Fibroblast of pulmonary artery (primary cell): ENCODE data around the gene AKNA.

Source experiments
- DNase-seq: peaks from one replicate; pipeline ENCODE4 v3.0.0-alpha.2; 2010; ENCODE audit warnings: low read depth
- H3K4me3 ChIP-seq: replicated peaks from 2 replicates; pipeline ENCODE4 v1.5.1; 2011; ENCODE audit warnings: low read depth, mild to moderate bottlenecking, control low read depth, low read length, moderate library complexity
- TF ChIP-seq, protein P1 (sequence below): IDR thresholded peaks from 2 replicates; pipeline ENCODE4 v1.5.1; 2011; ENCODE audit warnings: mild to moderate bottlenecking, control low read depth, low read length, inconsistent platforms; ENCODE audit errors: missing control alignments

Gene AKNA

DNA sequence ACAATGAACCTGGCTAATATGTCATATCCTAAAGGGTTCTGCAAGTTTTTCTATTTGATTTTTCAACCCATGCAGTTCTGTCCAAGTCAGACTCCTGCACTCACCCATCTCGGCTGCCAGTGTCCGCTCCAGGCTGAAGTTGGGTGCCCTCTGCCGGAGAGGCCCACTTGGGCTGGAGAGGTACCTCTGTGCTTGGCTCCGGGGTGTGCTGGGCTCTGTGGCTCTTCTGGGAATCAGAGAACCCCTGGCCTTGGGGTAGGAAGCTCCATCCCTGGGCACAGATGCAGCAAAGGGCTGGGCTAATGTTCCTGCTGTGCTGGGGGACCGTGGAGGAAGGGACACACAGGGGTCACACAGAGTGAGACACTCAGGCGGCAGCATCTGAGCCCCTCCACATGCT is 32.0 kb downstream of the AKNA start:
- H3K4me3 ChIP-seq, result no peak overlapping the region
- TF ChIP-seq, protein P1, sequence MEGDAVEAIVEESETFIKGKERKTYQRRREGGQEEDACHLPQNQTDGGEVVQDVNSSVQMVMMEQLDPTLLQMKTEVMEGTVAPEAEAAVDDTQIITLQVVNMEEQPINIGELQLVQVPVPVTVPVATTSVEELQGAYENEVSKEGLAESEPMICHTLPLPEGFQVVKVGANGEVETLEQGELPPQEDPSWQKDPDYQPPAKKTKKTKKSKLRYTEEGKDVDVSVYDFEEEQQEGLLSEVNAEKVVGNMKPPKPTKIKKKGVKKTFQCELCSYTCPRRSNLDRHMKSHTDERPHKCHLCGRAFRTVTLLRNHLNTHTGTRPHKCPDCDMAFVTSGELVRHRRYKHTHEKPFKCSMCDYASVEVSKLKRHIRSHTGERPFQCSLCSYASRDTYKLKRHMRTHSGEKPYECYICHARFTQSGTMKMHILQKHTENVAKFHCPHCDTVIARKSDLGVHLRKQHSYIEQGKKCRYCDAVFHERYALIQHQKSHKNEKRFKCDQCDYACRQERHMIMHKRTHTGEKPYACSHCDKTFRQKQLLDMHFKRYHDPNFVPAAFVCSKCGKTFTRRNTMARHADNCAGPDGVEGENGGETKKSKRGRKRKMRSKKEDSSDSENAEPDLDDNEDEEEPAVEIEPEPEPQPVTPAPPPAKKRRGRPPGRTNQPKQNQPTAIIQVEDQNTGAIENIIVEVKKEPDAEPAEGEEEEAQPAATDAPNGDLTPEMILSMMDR, result no peak
- DNase-seq, result no peak

DNA sequence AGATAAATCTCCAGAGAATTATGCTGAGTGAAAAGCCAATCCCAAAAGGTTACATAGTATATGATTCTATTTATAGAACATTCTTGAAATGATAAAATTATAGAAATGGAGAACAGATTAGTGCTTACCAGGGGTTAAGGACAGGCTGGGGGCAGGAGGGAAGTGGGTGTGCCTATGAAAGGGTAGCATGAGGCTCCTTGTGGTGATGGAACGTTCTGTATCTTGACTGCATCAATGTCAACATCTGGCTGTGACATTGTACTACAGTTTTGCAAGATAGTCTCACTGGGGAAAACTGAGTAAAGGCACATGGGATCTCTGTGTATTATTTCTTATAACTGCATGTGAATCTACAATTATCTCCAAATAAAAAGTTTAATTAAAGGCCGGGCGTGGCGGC is 35.9 kb downstream of the AKNA start:
- TF ChIP-seq, protein P1, result no peak
- H3K4me3 ChIP-seq, result no peak overlapping the region
- no peak for DNase-seq

DNA sequence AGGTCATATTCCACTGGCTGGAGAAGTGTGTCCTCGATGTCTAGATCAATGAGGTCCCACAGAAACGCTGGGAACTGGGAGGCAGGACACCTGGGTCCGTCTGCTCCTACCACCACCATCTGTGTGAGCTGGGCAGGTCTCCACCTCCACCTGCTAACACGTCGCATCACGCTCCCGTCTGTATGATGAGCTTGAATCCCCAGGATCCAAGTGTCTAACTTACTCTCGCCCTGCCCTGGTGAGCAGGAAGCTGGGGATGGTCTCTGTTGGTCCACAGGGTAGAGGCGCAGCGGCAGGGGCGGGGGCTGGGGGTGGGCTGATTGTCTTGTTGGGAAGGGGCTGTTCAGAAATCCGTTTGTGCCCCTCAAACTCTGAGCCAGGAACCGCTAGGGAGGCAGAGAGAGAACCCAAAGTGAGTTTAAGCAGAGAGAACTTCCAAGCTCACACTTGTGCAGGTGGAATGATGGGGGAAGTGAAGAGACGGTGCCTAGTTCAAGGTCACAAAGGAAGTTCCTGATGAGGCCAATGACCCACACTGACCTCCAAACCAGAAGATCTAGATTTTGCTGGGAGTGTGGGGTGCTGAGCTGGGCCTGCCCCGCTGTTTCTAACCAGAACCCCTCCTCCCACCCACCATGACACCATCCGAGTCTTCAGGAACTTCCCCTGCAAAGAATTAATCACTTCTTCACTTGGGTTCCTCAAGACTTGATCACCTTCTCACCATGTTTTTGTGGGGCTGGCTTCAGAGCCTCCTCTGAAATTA is 37.0 kb downstream of the AKNA start:
- TF ChIP-seq, protein P1, result no peak
- no peak overlapping the region for H3K4me3 ChIP-seq
- no peak for DNase-seq

DNA sequence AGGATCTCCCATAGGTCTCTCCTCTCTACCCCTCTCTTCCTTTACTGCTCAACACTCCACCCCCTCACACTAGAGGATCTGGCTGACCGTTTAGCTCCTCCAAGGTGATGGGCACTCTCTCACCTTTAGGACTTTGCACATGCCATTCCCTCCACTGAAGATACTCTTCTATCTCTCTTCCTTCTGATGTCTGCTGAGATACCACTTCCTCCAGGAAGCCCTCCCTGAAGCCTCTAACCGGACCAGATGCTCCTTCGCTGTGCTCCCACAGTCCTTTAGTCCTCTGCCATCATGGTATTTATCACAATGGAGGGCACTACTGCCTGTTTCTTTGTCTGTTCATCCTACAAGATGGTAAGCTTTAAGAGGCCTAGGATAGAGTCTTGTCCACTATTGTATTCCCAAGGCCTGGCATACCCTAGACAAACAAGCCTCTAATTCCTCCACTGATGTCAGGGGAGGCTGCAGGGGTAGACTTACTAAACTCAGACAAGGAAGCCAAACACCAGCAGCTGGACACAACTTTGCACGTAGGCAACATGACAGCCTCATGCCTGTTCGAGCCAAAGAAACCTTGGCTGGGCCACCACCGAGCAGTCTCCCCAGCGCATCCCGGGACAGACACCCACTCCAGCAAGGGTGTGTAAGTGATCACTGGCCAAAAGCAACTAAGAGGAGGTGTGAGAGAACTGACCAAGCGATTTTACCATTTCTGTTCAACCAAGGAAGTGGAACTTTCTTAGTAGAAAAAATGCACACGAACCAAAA is 37.9 kb downstream of the AKNA start:
- no peak for DNase-seq
- H3K4me3 ChIP-seq, result no peak overlapping the region
- TF ChIP-seq, protein P1, result no peak

DNA sequence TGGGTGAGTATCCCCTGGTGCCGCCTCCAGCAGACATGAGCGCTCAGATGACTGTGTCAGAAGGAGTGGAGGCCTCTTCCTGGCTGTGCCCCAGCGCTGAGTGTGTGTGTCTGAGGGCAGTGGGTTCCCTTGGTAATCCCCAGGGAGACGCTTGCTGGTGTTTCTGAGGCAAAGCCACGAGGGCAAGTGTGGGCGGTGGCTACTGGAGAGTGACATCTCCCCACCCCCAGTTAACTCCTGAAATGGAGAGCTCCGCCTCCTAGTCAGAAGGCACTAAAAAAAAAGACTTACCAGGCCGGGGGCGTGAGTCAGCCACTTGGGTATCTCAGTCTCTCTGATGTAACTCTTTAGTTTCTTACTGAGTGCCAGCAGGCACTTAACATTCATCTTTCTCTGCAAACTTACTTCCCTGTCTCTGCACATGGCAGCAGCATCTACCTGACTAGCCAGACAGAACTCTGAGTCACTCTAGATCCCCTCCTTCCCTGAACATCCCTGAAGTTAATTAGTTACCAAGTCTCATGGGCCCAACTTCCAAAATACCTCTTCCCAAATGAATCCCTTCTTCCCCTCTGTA is 38.8 kb downstream of the AKNA start:
- no peak overlapping the region for H3K4me3 ChIP-seq
- TF ChIP-seq, protein P1, result no peak
- peak; percentile 97 for DNase-seq

DNA sequence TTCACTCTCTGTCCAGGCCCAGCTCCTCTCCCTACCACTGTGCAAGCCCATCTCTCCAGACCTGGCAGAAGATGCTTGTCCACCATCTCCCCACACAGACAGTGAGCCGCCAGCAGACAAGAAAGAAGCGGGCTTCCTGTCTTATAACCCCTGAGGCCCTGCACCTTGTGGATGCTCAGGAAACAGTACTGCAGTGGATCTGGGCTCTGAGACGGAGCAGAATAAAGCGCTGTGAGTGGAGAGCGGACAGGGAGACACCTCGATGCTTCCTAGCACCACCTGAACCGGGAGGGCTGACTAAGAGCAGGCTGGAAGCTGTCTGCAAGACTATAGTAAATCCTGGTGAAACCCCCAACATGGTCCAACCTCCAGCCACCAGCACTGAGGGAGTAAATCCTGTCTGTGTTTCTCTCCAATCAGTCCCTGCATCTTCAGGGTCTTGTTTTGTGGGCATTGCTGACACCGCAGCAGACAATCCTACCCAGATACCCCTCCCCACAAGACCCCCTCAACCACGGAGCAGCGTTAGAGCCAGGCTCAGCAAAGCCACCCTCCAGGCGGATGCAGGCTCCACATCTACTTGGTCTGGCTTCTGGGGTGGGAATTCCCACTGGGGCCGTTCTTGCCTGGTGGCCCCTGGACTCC is 39.4 kb downstream of the AKNA start:
- TF ChIP-seq, protein P1, result no peak
- no peak overlapping the region for H3K4me3 ChIP-seq
- DNase-seq, result no peak
